ENCODE results near the gene SLC2A4RG. TPM values are rescaled to one million over a fixed set of nuclear protein-coding genes. Genes with fewer than 3 reads are reported as not detected.
"Not testable (repeated sequence)": the region's sequence is repeated elsewhere in the genome, so short reads cannot be mapped to it uniquely, and the experiment has no call there.

Gene SLC2A4RG
- polyA plus RNA-seq, 1 donor, result 61.5 TPM

GRCh38 chr20:63771046-63771707 is 31.6 kb downstream of the SLC2A4RG start:
- Histone ChIP-seq H3K9me3 (ENCODE audit: control insufficient read depth, low read depth, low read length) (peaks cover 10% of the 10 kb centered on the region), H3K27me3 (ENCODE audit: control insufficient read depth, insufficient read depth, low read length) (peaks cover 20% of the 10 kb centered on the region), H3K4me1 (ENCODE audit: control insufficient read depth, insufficient read depth, low read length) (peaks cover 9% of the 10 kb centered on the region), H3K4me3 (ENCODE audit: low read length) (no peak overlapping the region), H3K36me3 (ENCODE audit: control insufficient read depth, insufficient read depth, low read length) (no peaks in the 10 kb centered on the region), H3K27ac (ENCODE audit: low read length) (no peak overlapping the region)
- WGBS (ENCODE audit: insufficient coverage, low lambda C conversion rate), result no CpG with 5 or more reads among the region's 52 CpGs
- DNase-seq, result no peak

GRCh38 chr20:63772781-63773518 is 33.4 kb downstream of the SLC2A4RG start:
- Histone ChIP-seq H3K4me1 (ENCODE audit: control insufficient read depth, insufficient read depth, low read length) (peaks cover 9% of the 10 kb centered on the region), H3K27me3 (ENCODE audit: control insufficient read depth, insufficient read depth, low read length) (peaks cover 20% of the 10 kb centered on the region), H3K27ac (ENCODE audit: low read length) (no peak overlapping the region), H3K4me3 (ENCODE audit: low read length) (no peak overlapping the region), H3K9me3 (ENCODE audit: control insufficient read depth, low read depth, low read length) (peaks cover 10% of the 10 kb centered on the region), H3K36me3 (ENCODE audit: control insufficient read depth, insufficient read depth, low read length) (no peaks in the 10 kb centered on the region)
- WGBS (ENCODE audit: insufficient coverage, low lambda C conversion rate), result no CpG with 5 or more reads among the region's 20 CpGs
- DNase-seq, result no peak

- DNase-seq, result no peak
- Histone ChIP-seq H3K36me3 (ENCODE audit: control insufficient read depth, insufficient read depth, low read length) (no peaks in the 10 kb centered on the region), H3K4me1 (ENCODE audit: control insufficient read depth, insufficient read depth, low read length) (peaks cover 9% of the 10 kb centered on the region), H3K4me3 (ENCODE audit: low read length) (no peak overlapping the region), H3K27me3 (ENCODE audit: control insufficient read depth, insufficient read depth, low read length) (peaks cover 20% of the 10 kb centered on the region), H3K27ac (ENCODE audit: low read length) (no peak overlapping the region), H3K9me3 (ENCODE audit: control insufficient read depth, low read depth, low read length) (peaks cover 10% of the 10 kb centered on the region)
- WGBS (ENCODE audit: insufficient coverage, low lambda C conversion rate), result no CpG with 5 or more reads among the region's 33 CpGs
Observed at GRCh38 chr20:63773571-63774241, 34.1 kb downstream of the SLC2A4RG start.

GRCh38 chr20:63774306-63774705 is 34.7 kb downstream of the SLC2A4RG start:
- Histone ChIP-seq H3K4me1 (ENCODE audit: control insufficient read depth, insufficient read depth, low read length) (peaks cover 9% of the 10 kb centered on the region), H3K27ac (ENCODE audit: low read length) (no peak overlapping the region), H3K36me3 (ENCODE audit: control insufficient read depth, insufficient read depth, low read length) (no peaks in the 10 kb centered on the region), H3K27me3 (ENCODE audit: control insufficient read depth, insufficient read depth, low read length) (peaks cover 20% of the 10 kb centered on the region), H3K9me3 (ENCODE audit: control insufficient read depth, low read depth, low read length) (peaks cover 10% of the 10 kb centered on the region), H3K4me3 (ENCODE audit: low read length) (no peak overlapping the region)
- no peak for DNase-seq
- WGBS (ENCODE audit: insufficient coverage, low lambda C conversion rate), result 100% methylated on average over 1 of the region's 15 CpGs

GRCh38 chr20:63775096-63775978 is 35.8 kb downstream of the SLC2A4RG start:
- Histone ChIP-seq H3K27me3 (ENCODE audit: control insufficient read depth, insufficient read depth, low read length) (peaks cover 20% of the 10 kb centered on the region), H3K27ac (ENCODE audit: low read length) (no peak overlapping the region), H3K4me3 (ENCODE audit: low read length) (no peak overlapping the region), H3K36me3 (ENCODE audit: control insufficient read depth, insufficient read depth, low read length) (no peaks in the 10 kb centered on the region), H3K9me3 (ENCODE audit: control insufficient read depth, low read depth, low read length) (peaks cover 10% of the 10 kb centered on the region), H3K4me1 (ENCODE audit: control insufficient read depth, insufficient read depth, low read length) (peaks cover 9% of the 10 kb centered on the region)
- WGBS (ENCODE audit: insufficient coverage, low lambda C conversion rate), result no CpG with 5 or more reads among the region's 67 CpGs
- DNase-seq, result peak; percentile 22 to 38

GRCh38 chr20:63776875-63777274 is 37.3 kb downstream of the SLC2A4RG start:
- not testable (repeated sequence) for H3K36me3 ChIP-seq (ENCODE audit: control insufficient read depth, insufficient read depth, low read length); H3K9me3 ChIP-seq (ENCODE audit: control insufficient read depth, low read depth, low read length); H3K4me1 ChIP-seq (ENCODE audit: control insufficient read depth, insufficient read depth, low read length); DNase-seq; H3K27ac ChIP-seq (ENCODE audit: low read length); H3K4me3 ChIP-seq (ENCODE audit: low read length)
- peaks cover 20% of the 10 kb centered on the region for H3K27me3 ChIP-seq (ENCODE audit: control insufficient read depth, insufficient read depth, low read length)
- no CpG with 5 or more reads among the region's 23 CpGs for WGBS (ENCODE audit: insufficient coverage, low lambda C conversion rate)

- peaks cover 9% of the 10 kb centered on the region for H3K4me1 ChIP-seq (ENCODE audit: control insufficient read depth, insufficient read depth, low read length)
- WGBS (ENCODE audit: insufficient coverage, low lambda C conversion rate), result no CpG with 5 or more reads among the region's 13 CpGs
Observed at GRCh38 chr20:63777614-63778013, 38.0 kb downstream of the SLC2A4RG start.

GRCh38 chr20:63778034-63778752 is 38.6 kb downstream of the SLC2A4RG start:
- H3K4me1 ChIP-seq (ENCODE audit: control insufficient read depth, insufficient read depth, low read length), result peaks cover 9% of the 10 kb centered on the region
- no peak overlapping the region for H3K4me3 ChIP-seq (ENCODE audit: low read length)
- H3K36me3 ChIP-seq (ENCODE audit: control insufficient read depth, insufficient read depth, low read length), result no peaks in the 10 kb centered on the region
- no peak overlapping the region for H3K27ac ChIP-seq (ENCODE audit: low read length)
- peaks cover 20% of the 10 kb centered on the region for H3K27me3 ChIP-seq (ENCODE audit: control insufficient read depth, insufficient read depth, low read length)
- DNase-seq, result no peak
- WGBS (ENCODE audit: insufficient coverage, low lambda C conversion rate), result no CpG with 5 or more reads among the region's 19 CpGs
- peaks cover 7% of the 10 kb centered on the region for H3K9me3 ChIP-seq (ENCODE audit: control insufficient read depth, low read depth, low read length)

More at GRCh38 chr20:63777614-63778013, 38.0 kb downstream of the SLC2A4RG start:
- no peak overlapping the region for H3K4me3 ChIP-seq (ENCODE audit: low read length)
- peaks cover 20% of the 10 kb centered on the region for H3K27me3 ChIP-seq (ENCODE audit: control insufficient read depth, insufficient read depth, low read length)
- H3K9me3 ChIP-seq (ENCODE audit: control insufficient read depth, low read depth, low read length), result peaks cover 7% of the 10 kb centered on the region
- no peaks in the 10 kb centered on the region for H3K36me3 ChIP-seq (ENCODE audit: control insufficient read depth, insufficient read depth, low read length)
- DNase-seq, result no peak
- H3K27ac ChIP-seq (ENCODE audit: low read length), result no peak overlapping the region

- WGBS (ENCODE audit: insufficient coverage, low lambda C conversion rate), result no CpG with 5 or more reads among the region's 9 CpGs
- Histone ChIP-seq H3K27me3 (ENCODE audit: control insufficient read depth, insufficient read depth, low read length) (peaks cover 18% of the 10 kb centered on the region), H3K4me1 (ENCODE audit: control insufficient read depth, insufficient read depth, low read length) (peaks cover 9% of the 10 kb centered on the region), H3K4me3 (ENCODE audit: low read length) (no peak overlapping the region), H3K9me3 (ENCODE audit: control insufficient read depth, low read depth, low read length) (peaks cover 3% of the 10 kb centered on the region), H3K36me3 (ENCODE audit: control insufficient read depth, insufficient read depth, low read length) (no peaks in the 10 kb centered on the region), H3K27ac (ENCODE audit: low read length) (no peak overlapping the region)
- no peak for DNase-seq
Observed at GRCh38 chr20:63778857-63779256, 39.3 kb downstream of the SLC2A4RG start.

All from large intestine (tissue), 3 donors.